Posterior cingulate gyrus (tissue), 11 donors: ENCODE data around the gene ACY1.

ENCODE experiments used
- DNase-seq, 10 donors: peaks; one replicate each; pipeline versions ENCODE4 v3.0.0 to v3.0.0-alpha.2; 2020 to 2021; ENCODE audit warnings: mixed read lengths in 3 of 10
- intact Hi-C: fragments of 100-400 bp; cut with DNase I; formaldehyde crosslinking; loops from one replicate; pipeline ENCODE4 v1.15.1; 2023

ACY1 gene

DNA sequence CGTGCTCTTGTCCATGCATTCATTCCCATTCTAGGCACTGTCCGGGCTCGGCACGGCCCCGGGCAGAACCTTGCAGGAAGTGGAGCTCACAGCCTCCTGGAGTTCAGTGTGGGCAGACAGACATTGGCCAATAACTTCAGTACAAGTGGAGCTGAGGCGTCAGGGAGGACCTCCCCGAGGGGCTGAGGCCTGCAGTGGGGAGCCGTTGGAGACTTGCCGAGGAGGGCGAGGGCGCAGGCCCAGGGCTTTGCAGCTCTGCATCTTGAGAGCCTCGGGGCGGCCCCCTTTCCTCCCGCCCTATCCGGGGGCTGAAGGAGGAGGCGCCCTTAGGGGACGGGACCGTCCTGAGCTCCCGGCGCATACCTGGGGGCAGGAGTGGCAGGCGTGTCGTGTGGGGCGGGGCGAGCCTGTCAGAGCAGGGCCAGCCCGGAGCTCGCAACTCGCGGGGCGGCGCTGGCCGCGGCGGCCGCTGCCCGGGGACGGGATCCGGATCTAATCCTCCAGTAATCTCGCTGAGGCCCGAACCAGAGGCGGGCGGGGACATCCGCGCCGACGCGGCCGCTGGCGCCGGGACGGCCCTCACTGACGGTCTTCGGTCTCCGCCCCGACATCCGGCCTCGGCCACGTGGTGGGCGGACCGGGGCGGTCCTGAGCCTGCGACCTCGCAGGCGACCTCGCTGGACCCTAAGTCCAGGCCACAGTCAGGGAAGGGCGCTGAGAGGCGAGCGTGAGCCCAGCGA lies at the start of gene ACY1:
TSS of gene ACY1 (plus strand) at position 698 of the 740 bp plus-strand sequence. CDS start 530 bp downstream, outside the sequence.
- DNase-seq, result peak; percentile 63 to 97 (median 76)
- intact Hi-C loops, result no loop called here

DNA sequence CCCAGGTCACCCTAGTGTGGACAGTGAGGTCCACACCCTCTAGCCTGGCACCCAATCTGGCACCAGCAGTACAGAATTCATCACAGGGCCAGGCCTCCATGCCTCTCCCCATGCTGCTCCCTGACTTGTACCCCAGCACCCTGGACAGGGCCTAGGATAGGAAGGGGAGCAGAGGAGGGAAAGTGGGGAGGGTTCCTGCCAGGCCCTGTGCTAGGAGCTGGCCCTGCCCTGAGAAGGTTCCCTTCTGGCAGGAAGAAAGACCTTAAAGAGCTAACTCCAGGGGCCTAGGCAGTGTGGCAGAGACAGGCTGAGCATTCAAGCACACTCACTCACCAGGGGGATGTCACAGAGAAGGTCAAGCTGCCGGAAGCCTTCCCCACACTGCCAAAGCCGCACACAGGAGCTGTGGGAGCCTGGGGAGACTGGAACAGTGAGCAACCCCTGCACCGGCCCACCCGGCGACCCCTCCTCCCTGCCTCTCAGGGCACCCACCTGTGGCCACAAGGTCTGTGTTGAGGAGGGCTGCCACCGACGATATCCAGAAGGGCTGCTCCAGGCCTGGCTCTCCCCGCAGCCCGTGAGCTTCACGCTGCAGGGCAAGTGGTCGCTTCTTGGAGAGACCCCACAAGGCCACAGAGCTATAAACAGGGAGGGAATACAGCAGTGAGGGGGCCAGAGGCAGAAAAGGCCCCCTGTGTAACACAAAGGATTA lies 49.0 kb upstream of the ACY1 start:
- intact Hi-C loops, result no loop called here
- DNase-seq, result peak in 2 of 10 donors; percentile 27 to 41

DNA sequence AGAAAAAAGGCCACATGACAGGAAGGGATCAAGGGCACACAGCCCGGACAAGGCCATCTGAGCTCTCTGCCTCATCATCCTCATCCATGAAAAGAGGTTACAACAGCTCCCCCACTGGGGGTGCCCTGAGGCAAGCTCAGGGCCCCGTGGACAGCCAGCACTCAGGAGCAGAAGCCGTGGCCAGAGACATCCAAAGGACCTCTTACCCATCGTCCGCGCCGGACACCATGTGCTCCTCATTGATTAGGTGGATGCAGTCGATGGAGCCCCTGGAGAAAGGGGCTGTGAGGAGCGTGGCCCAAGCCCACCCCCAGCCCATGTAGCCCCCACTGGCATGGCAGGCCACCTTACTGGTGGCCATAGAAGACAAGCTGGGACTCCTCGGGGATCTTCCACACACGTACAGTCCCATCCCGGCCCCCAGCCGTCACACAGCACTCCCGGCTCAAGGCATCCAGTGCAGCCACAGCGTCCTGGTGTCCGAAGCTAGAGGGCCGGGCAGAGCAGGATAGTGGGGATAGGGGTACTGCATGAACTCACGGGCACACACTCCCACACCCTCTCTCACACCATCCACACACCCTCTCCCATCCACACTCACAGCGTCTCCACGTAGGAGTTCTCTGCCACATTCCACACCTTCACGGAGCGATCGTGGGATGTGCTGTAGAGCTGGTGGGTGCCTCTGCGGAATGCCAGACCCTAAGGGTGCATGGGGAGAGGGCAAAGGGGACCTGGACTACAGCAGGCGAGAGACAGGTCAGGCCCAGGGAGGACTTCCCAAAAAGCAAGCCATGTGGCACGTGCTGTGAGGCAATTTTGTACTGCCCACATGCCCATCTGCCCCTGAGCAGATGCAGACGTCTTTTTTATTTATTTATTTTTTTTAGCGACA lies 48.1 kb upstream of the ACY1 start:
- intact Hi-C loops, result no loop called here
- DNase-seq, result peak in 2 of 10 donors; percentile 59 to 63

DNA sequence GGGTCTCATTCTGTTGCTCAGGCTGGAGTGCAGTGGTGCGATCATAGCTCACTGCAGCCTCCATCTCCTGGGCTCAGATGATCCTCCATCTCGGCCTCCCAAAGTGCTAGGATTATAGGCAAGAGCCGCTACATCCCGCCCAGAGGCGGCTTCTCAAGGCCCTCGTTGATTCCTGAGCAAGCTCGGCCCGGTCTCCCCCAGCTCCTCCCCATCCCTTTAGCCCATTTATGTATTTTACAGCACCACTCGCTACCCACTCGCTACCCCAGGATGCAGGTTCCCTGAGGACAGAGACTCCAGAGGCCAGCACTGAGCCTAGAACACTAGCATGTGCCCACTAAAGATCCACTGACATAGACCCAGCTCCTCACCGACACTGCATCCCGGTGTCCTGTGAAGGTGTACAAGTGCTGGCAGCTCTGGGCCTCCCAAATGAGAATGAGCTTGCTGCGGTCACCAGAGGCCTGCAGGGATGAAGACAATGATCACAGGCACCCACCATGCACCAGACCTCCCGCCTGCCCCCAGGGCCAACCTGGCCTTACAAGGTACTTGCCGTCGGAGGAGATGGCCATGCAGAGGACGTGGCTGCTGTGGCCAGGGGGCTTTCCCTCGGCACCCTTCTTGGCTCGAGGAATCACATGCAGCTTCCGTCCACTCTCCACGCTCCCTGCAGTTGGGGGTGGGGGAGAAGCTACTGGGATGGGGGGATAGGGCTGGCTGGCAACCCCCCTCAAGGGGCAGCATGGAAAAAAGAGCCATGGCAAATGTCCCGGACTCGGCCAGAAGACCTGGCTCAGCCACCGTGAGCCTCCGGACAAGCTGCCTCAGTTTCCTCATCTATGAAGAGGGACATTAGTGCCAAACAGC lies 47.2 kb upstream of the ACY1 start:
- intact Hi-C loops, result no loop called here
- DNase-seq, result peak in 2 of 10 donors; percentile 44 to 68

DNA sequence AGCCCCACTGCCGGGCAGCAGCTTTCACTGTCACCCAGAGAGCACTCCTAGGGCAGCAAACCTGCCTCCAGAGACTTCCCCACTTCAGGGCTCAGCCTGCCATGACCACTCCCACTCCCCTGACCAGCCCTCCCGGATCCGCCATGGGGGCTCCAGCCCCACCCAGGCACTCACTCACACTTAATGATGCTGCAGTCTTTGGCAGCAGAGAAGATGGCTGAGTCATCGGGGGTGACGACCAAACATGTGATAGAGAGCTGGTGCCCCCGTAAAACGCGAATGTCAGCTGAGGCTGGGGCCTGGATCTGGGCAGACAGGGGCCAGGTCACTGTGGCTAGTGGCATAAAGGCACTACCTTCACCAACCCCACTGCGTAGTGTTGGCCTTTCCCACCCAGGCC lies 46.3 kb upstream of the ACY1 start:
- DNase-seq, result peak in 2 of 10 donors; percentile 45 to 59
- intact Hi-C loops, result no loop called here

DNA sequence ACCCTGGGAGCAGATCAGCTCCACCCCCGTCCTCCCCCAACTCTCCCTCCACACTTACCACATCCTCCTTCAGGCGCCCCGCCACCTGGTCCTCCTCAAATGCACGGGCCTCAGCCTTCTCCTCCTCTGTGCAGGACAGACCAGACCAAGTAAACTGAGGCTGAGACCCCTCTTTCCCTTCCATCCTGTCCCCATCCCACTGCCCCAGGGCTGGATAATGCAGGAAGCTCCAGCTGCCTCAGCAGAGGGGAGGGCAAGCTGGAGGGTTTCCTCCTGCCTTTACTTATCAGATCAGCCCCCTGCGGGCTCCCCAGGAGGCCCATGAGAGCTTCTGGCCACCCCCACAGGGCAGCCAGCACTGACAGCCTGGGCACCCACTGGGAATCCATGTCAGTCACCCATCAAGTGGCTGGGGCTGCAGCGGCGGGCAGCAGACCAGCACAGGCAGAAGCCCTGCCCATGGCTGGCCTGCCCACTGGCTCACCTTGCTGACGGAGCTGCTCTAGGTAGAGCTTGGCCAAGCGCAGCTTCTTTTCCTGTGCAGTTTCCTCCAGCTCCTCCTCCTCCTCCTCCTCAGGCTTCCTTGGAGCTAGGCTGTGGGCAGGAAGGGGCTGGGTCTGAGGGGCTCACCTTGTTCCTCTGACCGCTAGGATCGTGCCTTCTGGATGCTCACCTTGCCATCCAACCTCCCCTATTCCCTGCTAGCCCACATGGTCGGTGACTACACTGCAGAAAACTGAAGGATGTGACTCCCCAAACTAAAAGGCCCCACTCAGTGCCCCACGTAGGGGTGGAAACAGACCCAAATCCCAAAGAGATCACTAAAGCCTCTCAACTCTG lies 45.5 kb upstream of the ACY1 start:
- intact Hi-C loops, result no loop called here
- peak in 2 of 10 donors; percentile 31 to 74 for DNase-seq

DNA sequence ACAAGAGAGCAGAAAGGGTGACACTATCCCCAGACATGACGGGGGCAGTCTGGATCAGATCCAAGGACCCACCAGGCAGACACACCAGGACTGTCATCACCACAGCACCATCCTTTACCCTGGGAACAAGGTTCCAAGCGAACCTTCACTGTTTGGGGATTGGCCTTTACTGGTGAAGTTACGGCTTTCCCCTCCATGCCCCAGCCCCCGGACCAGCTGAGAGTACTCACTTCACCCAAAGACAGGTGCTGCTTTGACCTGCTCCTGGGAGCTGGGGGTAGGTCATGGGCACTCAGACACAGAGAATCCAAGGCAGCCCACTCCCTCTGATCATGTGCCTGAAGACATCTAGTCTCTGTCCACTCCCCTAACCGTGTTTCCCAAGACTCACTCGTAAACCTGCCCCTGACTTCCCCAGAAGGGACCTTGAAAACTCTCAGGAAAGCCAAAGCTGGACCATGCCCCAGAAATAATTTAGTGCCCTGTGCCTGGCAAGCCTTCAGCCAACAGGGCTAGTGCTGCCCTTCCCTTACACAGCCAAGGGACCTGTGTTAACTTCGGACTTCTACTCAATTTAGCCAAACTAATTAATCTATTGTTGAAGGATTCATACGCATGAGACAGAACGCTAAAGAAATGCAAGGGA lies 44.4 kb upstream of the ACY1 start:
- intact Hi-C loops, result no loop called here
- peak in 2 of 10 donors; percentile 22 to 32 for DNase-seq

DNA sequence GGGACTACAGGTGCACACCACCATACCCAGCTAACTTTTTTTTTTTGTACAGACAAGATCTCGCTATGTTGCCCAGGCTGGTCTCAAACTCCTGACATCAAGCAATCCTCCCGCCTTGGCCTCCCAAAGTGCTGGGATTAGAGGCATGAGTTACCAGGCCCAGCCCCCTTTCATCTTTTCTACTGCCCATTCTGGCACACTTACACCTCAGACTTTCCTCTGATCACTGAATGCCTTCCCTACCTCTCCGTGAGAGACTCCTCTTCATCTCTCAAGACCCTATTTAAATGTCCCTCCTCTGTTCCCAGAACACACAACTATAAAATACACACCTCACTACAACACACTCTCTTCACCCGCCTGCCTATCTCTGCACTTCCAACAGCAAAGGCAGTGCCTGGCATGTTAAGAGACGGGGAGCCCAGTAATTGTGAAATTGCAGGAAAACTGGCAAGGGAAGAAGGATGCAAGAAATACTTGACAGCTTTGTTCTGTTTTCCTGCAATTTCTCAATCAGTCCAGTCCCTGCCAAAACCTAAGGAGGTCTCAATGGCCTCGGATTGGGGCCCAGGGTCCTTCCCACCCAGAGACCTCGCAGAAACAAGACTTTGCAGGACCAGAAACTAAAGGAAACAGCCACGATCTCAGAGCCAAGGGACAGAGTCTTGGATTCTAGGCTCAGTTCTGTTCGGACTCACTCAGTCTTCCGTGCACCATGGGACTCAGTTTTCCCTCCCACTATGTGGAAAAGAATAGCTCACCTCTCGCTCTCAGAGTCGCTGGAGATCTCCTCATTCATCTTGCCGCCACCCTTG lies 42.5 kb upstream of the ACY1 start:
- DNase-seq, result peak in 2 of 10 donors; percentile 23 to 49
- intact Hi-C loops, result no loop called here

DNA sequence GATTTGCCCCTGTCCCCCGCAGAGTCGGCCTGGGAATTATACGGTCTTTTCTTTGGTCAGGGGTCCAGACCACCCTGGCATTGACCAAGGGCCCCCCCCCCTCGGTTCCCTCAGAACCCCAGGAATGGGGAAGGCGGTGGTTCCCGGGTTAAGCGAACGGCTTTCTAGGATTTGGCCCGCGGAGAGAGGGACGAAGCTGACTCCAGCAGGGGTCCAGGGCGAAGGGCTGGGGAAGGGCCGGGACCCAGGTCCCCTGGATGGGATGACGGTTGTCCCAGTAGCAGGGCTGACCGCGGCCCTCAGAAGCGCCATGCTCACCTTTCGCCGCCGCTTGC lies 41.9 kb upstream of the ACY1 start:
- no peak for DNase-seq
- intact Hi-C loops, result no loop called here

DNA sequence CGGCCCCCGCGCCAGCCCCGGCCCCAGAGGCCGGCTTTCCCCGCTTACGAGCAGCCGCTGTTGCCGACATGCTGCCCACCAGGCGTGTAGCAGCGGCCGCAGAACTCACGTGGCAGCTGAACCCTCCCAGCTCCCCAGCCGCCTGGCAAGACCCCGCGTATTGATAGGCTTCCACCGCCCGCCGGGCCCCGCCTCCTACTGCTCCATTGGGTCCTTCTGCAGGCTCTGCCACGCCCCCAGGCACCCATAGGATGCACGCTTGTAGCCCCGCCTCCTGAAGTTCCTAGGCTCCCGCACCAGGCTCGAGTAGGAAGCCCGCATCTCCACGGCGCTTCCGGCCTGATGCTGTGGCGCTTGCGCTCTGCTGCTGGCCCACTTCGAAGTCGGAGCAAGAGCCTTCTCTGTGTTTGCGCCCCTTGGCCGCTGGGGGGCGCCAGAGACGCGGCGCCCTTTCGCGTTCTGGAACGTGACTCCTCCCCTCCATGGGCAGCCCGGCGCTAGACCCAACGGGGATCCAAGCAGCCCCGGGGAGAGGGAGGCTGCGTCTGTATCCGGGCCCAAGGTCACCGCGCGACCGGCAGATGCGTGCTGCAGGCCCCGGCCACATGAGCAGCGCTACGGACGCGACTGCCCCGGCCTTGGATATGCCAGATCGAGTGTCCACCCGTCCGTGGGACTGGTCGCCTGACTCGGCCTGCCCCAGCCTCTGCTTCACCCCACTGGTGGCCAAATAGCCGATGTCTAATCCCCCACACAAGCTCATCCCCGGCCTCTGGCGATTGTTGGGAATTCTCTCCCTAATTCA lies 41.3 kb upstream of the ACY1 start, which contains the start of the genes PARP3 and RRP9:
TSS of gene PARP3 (plus strand) at position 566 of the 805 bp plus-strand sequence. CDS start 993 bp downstream, outside the sequence.
TSS of gene RRP9 (minus strand) at position 107 of the 805 bp plus-strand sequence. CDS start at position 70, 37 bp downstream.
- DNase-seq, result peak; percentile 99 to 100 (median 100)
- intact Hi-C loops, result loop anchor here (1.0 kb wide), 2 partner anchors 32 to 54 kb away; partner anchors contain the start of gene ABHD14B

DNA sequence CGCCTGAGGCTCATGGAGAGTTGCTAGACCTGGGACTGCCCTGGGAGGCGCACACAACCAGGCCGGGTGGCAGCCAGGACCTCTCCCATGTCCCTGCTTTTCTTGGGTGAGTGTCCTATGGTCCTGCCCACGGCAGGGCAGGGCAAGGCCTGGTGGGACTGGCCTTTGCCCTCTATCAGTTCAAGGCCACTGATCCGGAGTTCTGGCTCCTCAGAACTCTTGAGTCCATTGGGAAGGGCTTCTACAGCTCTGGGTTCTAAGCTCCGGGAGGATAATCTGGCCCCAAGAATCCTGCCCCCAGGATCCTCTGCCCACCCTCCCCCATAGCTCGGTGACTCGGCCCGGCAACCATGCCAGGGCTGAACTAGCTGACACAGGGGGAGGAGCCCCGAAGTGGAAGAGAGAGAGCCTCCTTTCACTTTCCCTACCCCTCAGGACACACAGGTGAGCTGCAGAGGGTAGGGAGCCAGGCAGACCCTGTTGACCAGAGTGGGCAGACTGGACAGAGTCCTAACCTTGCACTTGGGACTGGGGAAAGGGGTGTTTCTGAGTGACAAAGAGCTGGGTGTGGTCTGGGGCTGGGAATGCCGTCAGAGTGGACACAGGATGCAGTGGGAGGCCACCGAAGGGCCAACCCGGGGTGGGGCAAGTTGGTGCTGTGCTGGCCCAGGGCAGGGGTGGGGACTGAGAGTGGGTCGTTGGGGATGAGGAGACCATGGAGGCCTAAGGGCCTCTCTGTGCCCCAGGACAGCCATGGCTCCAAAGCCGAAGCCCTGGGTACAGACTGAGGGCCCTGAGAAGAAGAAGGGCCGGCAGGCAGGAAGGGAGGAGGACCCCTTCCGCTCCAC lies 40.5 kb upstream of the ACY1 start:
- intact Hi-C loops, result loop anchor here (1.0 kb wide), 2 partner anchors 31 to 53 kb away; partner anchors contain the start of gene ABHD14B
- peak in 4 of 10 donors; percentile 26 to 86 (median 75) for DNase-seq

DNA sequence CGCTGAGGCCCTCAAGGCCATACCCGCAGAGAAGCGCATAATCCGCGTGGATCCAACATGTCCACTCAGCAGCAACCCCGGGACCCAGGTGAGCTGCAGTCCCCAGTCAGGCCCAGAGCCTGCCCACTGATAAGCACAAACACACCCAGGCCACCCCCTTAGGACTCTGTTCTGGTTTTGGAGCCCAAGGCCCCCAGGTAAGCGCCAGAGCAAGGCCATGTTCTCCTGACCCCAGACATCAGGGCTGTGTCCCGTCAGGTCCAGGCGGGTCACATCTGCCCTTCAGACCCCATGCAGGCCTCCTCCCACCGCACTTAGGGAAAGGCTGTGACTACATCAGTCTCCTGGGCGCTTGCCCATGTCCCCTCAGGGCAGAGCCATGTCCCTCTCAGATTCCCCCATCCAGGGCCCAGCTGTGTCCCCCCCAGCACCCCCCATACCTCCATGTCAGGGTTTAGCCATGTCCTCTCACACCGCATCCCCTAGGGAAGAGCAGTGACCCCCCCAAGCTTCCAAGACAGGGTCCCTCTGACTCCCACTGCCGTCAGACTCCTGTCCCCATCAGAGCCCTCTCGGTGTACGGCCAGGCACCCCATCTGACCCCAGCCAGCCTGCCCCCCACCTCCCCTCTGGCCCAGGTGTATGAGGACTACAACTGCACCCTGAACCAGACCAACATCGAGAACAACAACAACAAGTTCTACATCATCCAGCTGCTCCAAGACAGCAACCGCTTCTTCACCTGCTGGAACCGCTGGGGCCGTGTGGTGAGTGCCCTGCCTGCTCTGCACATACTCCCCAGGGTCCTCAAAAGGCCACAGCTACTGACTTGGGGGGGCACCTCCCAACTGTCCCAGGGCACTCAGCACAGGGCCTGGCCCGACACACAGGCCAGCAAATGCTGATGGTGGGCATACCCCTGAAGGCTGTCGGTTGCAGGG lies 39.6 kb upstream of the ACY1 start:
- intact Hi-C loops, result no loop called here
- peak in 3 of 10 donors; percentile 48 to 73 (median 63) for DNase-seq

DNA sequence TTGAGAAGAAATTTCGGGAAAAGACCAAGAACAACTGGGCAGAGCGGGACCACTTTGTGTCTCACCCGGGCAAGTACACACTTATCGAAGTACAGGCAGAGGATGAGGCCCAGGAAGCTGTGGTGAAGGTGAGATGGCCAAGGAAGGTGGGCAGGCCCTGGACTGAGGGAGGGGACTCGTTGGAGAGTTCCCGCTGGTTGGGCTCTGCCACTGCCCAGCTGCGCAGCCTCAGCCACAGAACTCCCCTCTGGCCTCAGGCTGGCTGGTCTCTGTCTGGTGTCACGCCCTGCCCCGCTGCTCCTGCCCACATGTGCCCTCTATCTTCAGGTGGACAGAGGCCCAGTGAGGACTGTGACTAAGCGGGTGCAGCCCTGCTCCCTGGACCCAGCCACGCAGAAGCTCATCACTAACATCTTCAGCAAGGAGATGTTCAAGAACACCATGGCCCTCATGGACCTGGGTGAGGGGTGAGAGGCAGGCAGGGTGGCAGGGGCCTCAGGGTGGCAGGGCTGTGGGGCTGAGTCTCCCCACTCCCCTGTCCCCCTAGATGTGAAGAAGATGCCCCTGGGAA lies 38.8 kb upstream of the ACY1 start:
- intact Hi-C loops, result no loop called here
- peak in 4 of 10 donors; percentile 8 to 74 (median 42) for DNase-seq
